T-cell (primary cell): Measurements from ENCODE around the gene RXRA. TPM values are rescaled to one million over a fixed set of nuclear protein-coding genes. Genes with fewer than 3 reads are reported as not detected.
A peak's percentile ranks its signal among the peaks of the same experiment; 100 is the strongest.

Experiments
- ATAC-seq, 4 experiments: fragments of 200-7000 bp in 3 of 4; fragments of 150-1000 bp in 1 of 4; cut with Tn5 transposase; replicated peaks in 1 of 4; 1 replicate in 3 of 4; 2 replicates in 1 of 4; pipeline ENCODE4 v1.10.0; 2021; ENCODE audit warnings: moderate library complexity in 3 of 4, mild to moderate bottlenecking in 2 of 4, moderate number of reproducible peaks in 1 of 4
- CTCF ChIA-PET, 2 donors: fragments of 300-600 bp; sonication (Branson Sonifier 250); formaldehyde crosslinking; loops; one replicate each; lab custom pipeline; 2022; ENCODE audit warnings: antibody characterized with exemption in 2 of 2; lab: Charles Lee
- POLR2A ChIA-PET, 2 donors: fragments of 300-600 bp; sonication (Branson Sonifier 250); formaldehyde crosslinking; loops; one replicate each; lab custom pipeline; 2022; ENCODE audit warnings: antibody characterized with exemption in 2 of 2; lab: Charles Lee
- DNase-seq, 35 experiments: peaks; one replicate each; pipeline versions ENCODE4 v3.0.0 to v3.0.0-alpha.2; 2013 to 2023
- H3K27ac ChIP-seq: one replicate; pipeline ENCODE4 v1.5.1; 2013; ENCODE audit warnings: low read length
- H3K27me3 ChIP-seq, 2 experiments: replicated peaks in 1 of 2; 1 replicate in 1 of 2; 2 replicates in 1 of 2; pipeline versions ENCODE4 v1.6.1 to v1.7.0; 2013; ENCODE audit warnings: low read length in 1 of 2, mixed read lengths in 1 of 2; ENCODE audit not compliant: control insufficient read depth in 2 of 2, insufficient read depth in 2 of 2; ENCODE audit errors: extremely low read depth in 1 of 2
- H3K36me3 ChIP-seq, 2 donors: 1 replicate in 1 of 2; 2 replicates in 1 of 2; pipeline versions ENCODE4 v1.6.1 to v1.7.0; 2013; ENCODE audit warnings: low read length in 1 of 2; ENCODE audit not compliant: control insufficient read depth in 2 of 2, insufficient read depth in 1 of 2; ENCODE audit errors: extremely low read depth in 1 of 2
- H3K4me1 ChIP-seq, 2 experiments: 1 replicate in 1 of 2; 2 replicates in 1 of 2; pipeline versions ENCODE4 v1.6.1 to v1.7.0; 2013; ENCODE audit warnings: low read length in 2 of 2, mixed read lengths in 1 of 2; ENCODE audit not compliant: insufficient read depth in 2 of 2, control insufficient read depth in 1 of 2; ENCODE audit errors: extremely low read depth in 1 of 2
- H3K4me3 ChIP-seq, 2 donors: 1 replicate in 1 of 2; 2 replicates in 1 of 2; pipeline versions ENCODE4 v1.5.1 to v1.7.0; 2013; ENCODE audit warnings: mild to moderate bottlenecking in 2 of 2, low read length in 1 of 2, moderate library complexity in 1 of 2; ENCODE audit not compliant: control insufficient read depth in 1 of 2; ENCODE audit errors: extremely low read depth in 1 of 2
- H3K9me3 ChIP-seq: 2 replicates; pipeline ENCODE4 v1.7.0; 2013
- H3K27ac Mint-ChIP-seq, 2 donors: one replicate each; pipeline ENCODE4 v1.8.0; 2020 to 2021; ENCODE audit warnings: mild to moderate bottlenecking in 2 of 2, mixed read lengths in 2 of 2
- H3K27me3 Mint-ChIP-seq, 2 donors: one replicate each; pipeline ENCODE4 v1.8.0; 2021 to 2022; ENCODE audit warnings: mixed read lengths in 2 of 2
- H3K36me3 Mint-ChIP-seq: one replicate; pipeline ENCODE4 v1.8.0; 2021; ENCODE audit warnings: mixed read lengths
- H3K4me1 Mint-ChIP-seq, 3 donors: one replicate each; pipeline ENCODE4 v1.8.0; 2020 to 2022; ENCODE audit warnings: mixed read lengths in 3 of 3, mild to moderate bottlenecking in 1 of 3
- H3K4me3 Mint-ChIP-seq, 3 donors: one replicate each; pipeline ENCODE4 v1.8.0; 2020 to 2022; ENCODE audit warnings: mild to moderate bottlenecking in 3 of 3, mixed read lengths in 3 of 3, moderate library complexity in 3 of 3
- H3K9me3 Mint-ChIP-seq, 3 donors: one replicate each; pipeline ENCODE4 v1.8.0; 2020 to 2022; ENCODE audit warnings: mixed read lengths in 3 of 3
- WGBS: methylation state at CpG from one replicate; pipeline ENCODE4 v1.1.5; 2013; ENCODE audit warnings: missing lambda C conversion rate; ENCODE audit not compliant: insufficient coverage; 5-methylcytosine and 5-hydroxymethylcytosine counted together
- total RNA-seq, 35 experiments: library from RNA in 6 of 35; stranded (reverse) in 6 of 35; fragments of 120-200 nt in 1 of 35; gene quantifications; one replicate each; pipeline versions ENCODE4 v1.2.1 to v1.2.4 and lab custom pipeline; 2013 to 2026

RXRA gene
- total RNA-seq, 5 donors from 2014 or later (not counting 1 experiment from before 2014, with no cell fraction given): 5.6 to 17.7 (median 14.5) TPM

- Histone ChIP-seq H3K27me3 (peaks cover 0 to 5% of the 10 kb centered on the region in 2 experiments), H3K4me3 (peak overlapping the region; percentile 36 to 58), H3K27ac (no peak overlapping the region), H3K4me1 (peaks cover 39 to 60% of the 10 kb centered on the region in 2 experiments), H3K36me3 (peaks cover 0 to 4% of the 10 kb centered on the region in 2 donors), H3K9me3 (no peaks in the 10 kb centered on the region)
- H3K4me1 Mint-ChIP-seq: peaks cover 36 to 46% (median 39%) of the 10 kb centered on the region in 3 donors
- peaks cover 6% of the 10 kb centered on the region for H3K36me3 Mint-ChIP-seq
- WGBS: 82% methylated on average over 22 of the region's 23 CpGs
- ATAC-seq (no peak), DNase-seq (no peak)
- H3K4me3 Mint-ChIP-seq: peak overlapping the region; percentile 43 to 75 (median 71)
- H3K9me3 Mint-ChIP-seq: no peaks in the 10 kb centered on the region
- ChIA-PET CTCF (interaction anchor here in 1 of 2 donors (0.7 to 1.4 kb wide), 2 partner anchors 37 to 53 kb away, joined by 3 to 4 read pairs; no protein-coding TSS in a partner anchor), POLR2A (interaction anchor here in 1 of 2 donors (1.0 kb wide), 1 partner anchor 15 kb away, joined by 3 read pairs; no protein-coding TSS in a partner anchor)
- H3K27me3 Mint-ChIP-seq: no peaks in the 10 kb centered on the region
- H3K27ac Mint-ChIP-seq: peak overlapping the region in 1 of 2 donors; percentile 31
Measured at GRCh38 chr9:134406366-134407120, 80.3 kb downstream of the RXRA start.

- Mint-ChIP-seq H3K4me1 (peaks cover 36 to 46% (median 39%) of the 10 kb centered on the region in 3 donors), H3K27me3 (no peaks in the 10 kb centered on the region), H3K9me3 (no peaks in the 10 kb centered on the region), H3K36me3 (peaks cover 6% of the 10 kb centered on the region), H3K27ac (peak overlapping the region in 1 of 2 donors; percentile 31), H3K4me3 (peak overlapping the region; percentile 43 to 75 (median 71))
- WGBS: 4% methylated on average over 18 of the region's 33 CpGs
- ATAC-seq (peak; percentile 81 to 86 (median 85)), DNase-seq (peak; percentile 49 to 86 (median 72))
- H3K9me3 ChIP-seq: no peaks in the 10 kb centered on the region
- ChIA-PET CTCF (interaction anchor here in 1 of 2 donors (0.7 to 1.4 kb wide), 2 partner anchors 36 to 54 kb away, joined by 3 to 4 read pairs; no protein-coding TSS in a partner anchor), POLR2A (interaction anchor here in 1 of 2 donors (1.0 kb wide), 1 partner anchor 15 kb away, joined by 3 read pairs; no protein-coding TSS in a partner anchor)
- peaks cover 39 to 62% of the 10 kb centered on the region in 2 experiments for H3K4me1 ChIP-seq
- H3K27ac ChIP-seq: no peak overlapping the region
- peaks cover 0 to 2% of the 10 kb centered on the region in 2 donors for H3K36me3 ChIP-seq
- peaks cover 0 to 5% of the 10 kb centered on the region in 2 experiments for H3K27me3 ChIP-seq
- H3K4me3 ChIP-seq: peak overlapping the region; percentile 36 to 58
Measured at GRCh38 chr9:134407121-134407779, 81.0 kb downstream of the RXRA start.

GRCh38 chr9:134408389-134408788 is 82.1 kb downstream of the RXRA start:
- H3K36me3 Mint-ChIP-seq: peaks cover 6% of the 10 kb centered on the region
- H3K4me1 ChIP-seq: peaks cover 38 to 63% of the 10 kb centered on the region in 2 experiments
- H3K4me3 ChIP-seq: no peak overlapping the region
- CTCF ChIA-PET: no interaction called here
- peak overlapping the region in 2 of 3 donors; percentile 17 to 75 for H3K4me3 Mint-ChIP-seq
- no peaks in the 10 kb centered on the region for H3K27me3 Mint-ChIP-seq
- no peaks in the 10 kb centered on the region for H3K36me3 ChIP-seq
- WGBS: 93% methylated on average over 9 of the region's 9 CpGs
- H3K9me3 ChIP-seq: no peaks in the 10 kb centered on the region
- H3K27ac Mint-ChIP-seq: no peak overlapping the region
- DNase-seq (no peak), ATAC-seq (no peak)
- peaks cover 0 to 5% of the 10 kb centered on the region in 2 experiments for H3K27me3 ChIP-seq
- H3K4me1 Mint-ChIP-seq: peaks cover 35 to 49% (median 42%) of the 10 kb centered on the region in 3 donors
- no peaks in the 10 kb centered on the region for H3K9me3 Mint-ChIP-seq
- no peak overlapping the region for H3K27ac ChIP-seq
- POLR2A ChIA-PET: no interaction called here

GRCh38 chr9:134408939-134409737 is 82.9 kb downstream of the RXRA start:
- POLR2A ChIA-PET: no interaction called here
- Mint-ChIP-seq H3K4me3 (no peak overlapping the region), H3K36me3 (peaks cover 6% of the 10 kb centered on the region), H3K4me1 (peaks cover 29 to 42% (median 34%) of the 10 kb centered on the region in 3 donors), H3K27me3 (no peaks in the 10 kb centered on the region), H3K27ac (no peak overlapping the region), H3K9me3 (no peaks in the 10 kb centered on the region)
- H3K36me3 ChIP-seq: peaks cover 0 to 2% of the 10 kb centered on the region in 2 donors
- CTCF ChIA-PET: no interaction called here
- no peak overlapping the region for H3K4me3 ChIP-seq
- H3K27me3 ChIP-seq: peaks cover 0 to 5% of the 10 kb centered on the region in 2 experiments
- H3K27ac ChIP-seq: no peak overlapping the region
- no peak for DNase-seq
- no peak for ATAC-seq
- 89% methylated on average over 40 of the region's 40 CpGs for WGBS
- H3K9me3 ChIP-seq: no peaks in the 10 kb centered on the region
- H3K4me1 ChIP-seq: peaks cover 32 to 55% of the 10 kb centered on the region in 2 experiments

- H3K36me3 Mint-ChIP-seq: peaks cover 6% of the 10 kb centered on the region
- ChIA-PET CTCF (no interaction called here), POLR2A (no interaction called here)
- H3K27me3 Mint-ChIP-seq: no peaks in the 10 kb centered on the region
- Histone ChIP-seq H3K27ac (no peak overlapping the region), H3K36me3 (peaks cover 0 to 4% of the 10 kb centered on the region in 2 donors), H3K9me3 (no peaks in the 10 kb centered on the region), H3K4me1 (peaks cover 21 to 44% of the 10 kb centered on the region in 2 experiments), H3K4me3 (no peak overlapping the region), H3K27me3 (peaks cover 0 to 4% of the 10 kb centered on the region in 2 experiments)
- no peak for ATAC-seq
- no peak overlapping the region for H3K27ac Mint-ChIP-seq
- no peak overlapping the region for H3K4me3 Mint-ChIP-seq
- DNase-seq: no peak
- WGBS: 85% methylated on average over 15 of the region's 17 CpGs
- no peaks in the 10 kb centered on the region for H3K9me3 Mint-ChIP-seq
- H3K4me1 Mint-ChIP-seq: peaks cover 21 to 34% (median 27%) of the 10 kb centered on the region in 3 donors
Measured at GRCh38 chr9:134410071-134410834, 84.0 kb downstream of the RXRA start.
